ENCODE results near the gene VDAC1.

The VDAC1 gene

DNA sequence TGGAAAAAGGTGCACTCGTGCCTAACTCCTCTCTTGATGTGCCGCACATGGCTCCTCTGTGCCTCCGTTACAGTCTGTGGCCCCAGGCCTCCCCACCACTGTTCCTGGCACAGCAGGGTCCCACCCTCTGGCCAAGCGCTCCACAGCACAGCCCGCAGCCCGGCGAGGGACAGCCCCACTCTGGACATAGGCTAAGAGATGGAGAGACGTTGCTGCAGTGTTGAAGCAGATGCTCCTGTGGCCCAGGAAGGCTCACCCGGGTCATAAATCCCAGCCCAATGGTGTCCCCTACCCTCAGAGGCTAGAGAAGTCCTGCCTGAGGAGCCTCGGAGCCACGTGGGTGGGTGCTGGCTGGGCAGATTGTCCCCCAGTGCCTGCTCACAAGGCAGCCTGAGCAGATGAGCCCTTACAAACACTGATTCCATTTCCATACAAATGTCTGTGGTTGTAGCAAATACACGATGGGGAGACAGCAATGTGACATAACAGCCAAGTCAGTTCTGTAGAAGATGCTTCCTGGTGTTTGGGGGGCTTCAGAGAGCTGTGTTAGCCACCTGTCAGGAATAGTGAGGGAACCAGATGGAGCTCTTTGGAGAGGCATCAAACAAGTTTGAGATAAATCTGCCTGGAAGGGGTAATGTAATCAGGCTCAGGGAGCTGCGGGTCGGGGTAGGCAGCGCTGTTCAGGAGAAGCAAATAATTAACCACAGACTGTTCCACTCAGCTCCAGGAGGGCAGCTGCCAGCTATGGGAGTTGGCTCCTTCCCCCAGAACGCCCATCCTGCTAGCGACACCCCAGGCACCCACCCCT lies 78.1 kb downstream of the VDAC1 start:
- no peak for DNase-seq (ENCODE audit: low read depth in 2 of 2)

DNA sequence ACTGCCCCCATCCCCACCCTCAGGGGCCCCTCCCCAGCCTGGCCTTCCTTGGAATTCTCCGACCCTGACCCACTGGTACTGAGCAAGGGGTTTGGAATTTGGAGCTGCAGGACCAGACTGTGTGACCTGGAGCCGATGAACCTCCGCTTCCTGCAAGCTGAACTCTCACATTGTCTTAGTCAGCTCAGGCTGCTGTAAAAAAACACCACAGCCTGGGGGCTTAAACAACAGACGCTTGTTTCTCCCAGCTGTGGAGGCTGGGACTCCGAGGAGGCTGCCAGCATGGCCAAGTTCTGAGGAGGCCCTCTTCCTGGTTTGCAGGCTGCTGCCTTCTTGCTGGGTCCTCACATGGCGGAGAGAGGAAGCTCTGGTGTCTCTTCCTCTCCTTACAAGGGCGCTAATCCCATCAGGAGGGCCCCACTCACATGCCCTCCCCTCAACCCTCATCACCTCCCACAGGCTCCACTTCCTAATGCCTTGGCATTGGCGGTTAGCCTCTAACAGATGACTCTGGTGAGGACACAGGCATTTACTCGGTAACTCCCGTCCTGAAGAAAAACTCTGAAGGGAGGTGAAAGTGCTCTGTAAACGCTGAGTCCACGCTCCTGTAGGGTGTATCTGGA lies 78.8 kb downstream of the VDAC1 start:
- DNase-seq (ENCODE audit: low read depth in 2 of 2) = no peak

DNA sequence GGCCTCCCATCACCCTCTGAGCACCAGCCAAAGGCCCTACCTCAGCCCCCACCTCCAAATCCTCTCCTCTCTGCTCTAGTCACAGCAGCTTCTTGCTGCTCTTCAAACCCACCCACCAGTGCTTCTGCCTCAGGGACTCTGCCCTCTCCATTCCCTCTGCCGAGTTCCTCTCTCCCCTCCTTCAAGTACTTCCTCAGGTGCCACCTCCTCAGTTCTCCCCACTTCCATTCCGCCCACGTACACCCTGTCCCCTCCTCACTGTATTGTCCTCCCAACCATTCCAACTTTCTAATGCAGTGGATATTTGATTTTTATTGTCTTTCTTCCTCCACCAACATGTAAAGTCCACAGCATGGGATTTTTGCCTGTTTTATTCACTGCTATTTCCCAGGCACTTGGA lies 79.5 kb downstream of the VDAC1 start:
- no peak for DNase-seq (ENCODE audit: low read depth in 2 of 2)

DNA sequence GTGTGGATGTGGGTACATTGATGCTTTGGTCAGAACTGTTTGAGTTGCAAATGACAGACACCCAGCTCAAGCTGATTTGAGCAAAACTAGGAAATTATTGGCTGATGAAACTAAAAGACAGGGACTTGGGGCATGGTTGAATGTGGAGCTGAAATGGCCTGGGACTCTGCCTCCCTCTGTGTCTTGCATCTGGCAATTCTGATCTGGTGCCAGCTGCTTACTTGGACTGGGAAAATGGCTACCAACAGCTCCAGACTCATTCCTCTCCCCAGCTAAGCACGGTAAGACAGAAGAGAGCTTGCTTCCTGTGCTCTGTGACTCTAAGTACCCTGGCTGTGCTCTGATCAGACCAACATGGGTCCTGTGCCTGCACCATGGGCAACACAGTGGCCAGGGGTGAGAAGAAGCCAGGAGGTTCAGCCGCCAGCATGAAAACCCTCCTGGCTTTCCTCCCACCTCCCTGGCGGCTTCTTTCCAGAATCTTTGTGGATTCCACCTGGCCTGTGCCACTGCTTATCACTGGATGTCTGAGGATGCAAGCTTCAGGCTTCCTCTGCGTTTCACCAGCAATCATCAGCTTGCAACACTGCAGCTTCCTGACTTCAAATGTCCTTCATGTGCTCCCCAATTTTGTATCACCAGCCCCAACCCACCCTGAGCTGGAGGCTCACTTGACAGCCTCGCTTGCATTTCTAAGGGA lies 80.4 kb downstream of the VDAC1 start:
- no peak for DNase-seq (ENCODE audit: low read depth in 2 of 2)

DNA sequence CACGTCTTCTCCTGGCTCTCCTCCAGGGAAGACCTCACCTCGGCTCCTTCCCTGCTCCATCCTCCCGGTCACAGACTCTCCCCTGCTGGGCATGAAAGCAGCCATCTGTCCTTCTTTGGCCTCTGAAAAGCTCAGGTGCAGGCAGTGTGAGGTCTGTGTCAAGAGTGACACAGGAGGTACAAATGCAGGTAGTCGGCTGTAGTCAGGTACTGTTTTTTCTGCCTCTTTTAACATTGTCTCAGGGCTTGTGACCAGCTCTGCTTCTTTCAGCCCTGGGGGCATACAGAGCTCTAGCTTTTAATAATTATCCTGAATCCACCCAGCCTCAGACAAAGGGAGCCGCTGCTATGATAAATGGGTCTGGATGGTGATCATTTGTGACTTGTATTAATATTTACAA lies 82.8 kb downstream of the VDAC1 start:
- DNase-seq (ENCODE audit: low read depth in 2 of 2) = no peak
